ENCODE measurements around the gene STPG3. TPM values are rescaled to one million over a fixed set of nuclear protein-coding genes. Genes with fewer than 3 reads are reported as not detected.

Gene STPG3
- total and polyA plus RNA-seq, 12 donors = 0.25 to 3.1 (median 0.32) TPM; not detected in 9

GRCh38 chr9:137298401-137299202 is 47.5 kb downstream of the STPG3 start:
- peak in 2 of 7 donors; percentile 25 to 47 for DNase-seq
- H3K27ac ChIP-seq = peak overlapping the region in 1 of 5 donors; percentile 66
- H3K27me3 ChIP-seq = peaks cover 26% of the 10 kb centered on the region
- H3K4me3 ChIP-seq = peak overlapping the region in 1 of 4 donors; percentile 7
- H3K36me3 ChIP-seq (replicated peaks in 1 of 2) = no peaks in the 10 kb centered on the region
- WGBS, 4 donors = 70 to 80% (median 72%) methylated on average over 17 to 24 of the region's 24 CpGs
- H3K4me1 ChIP-seq (replicated peaks in 1 of 2) = peaks cover 3 to 28% of the 10 kb centered on the region in 2 donors
- H3K9me3 ChIP-seq (replicated peaks in 1 of 3) = no peaks in the 10 kb centered on the region
- intact Hi-C loops (cut with DNase I) = loop anchor here in 1 of 2 donors (5.0 to 10.0 kb wide), 2 partner anchors 109 to 226 kb away; no protein-coding TSS in a partner anchor
- peak in 1 of 2 donors; percentile 24 for TF ChIP-seq POLR2A (IDR thresholded peaks at IDR 0.05)
- TF ChIP-seq, protein P1, sequence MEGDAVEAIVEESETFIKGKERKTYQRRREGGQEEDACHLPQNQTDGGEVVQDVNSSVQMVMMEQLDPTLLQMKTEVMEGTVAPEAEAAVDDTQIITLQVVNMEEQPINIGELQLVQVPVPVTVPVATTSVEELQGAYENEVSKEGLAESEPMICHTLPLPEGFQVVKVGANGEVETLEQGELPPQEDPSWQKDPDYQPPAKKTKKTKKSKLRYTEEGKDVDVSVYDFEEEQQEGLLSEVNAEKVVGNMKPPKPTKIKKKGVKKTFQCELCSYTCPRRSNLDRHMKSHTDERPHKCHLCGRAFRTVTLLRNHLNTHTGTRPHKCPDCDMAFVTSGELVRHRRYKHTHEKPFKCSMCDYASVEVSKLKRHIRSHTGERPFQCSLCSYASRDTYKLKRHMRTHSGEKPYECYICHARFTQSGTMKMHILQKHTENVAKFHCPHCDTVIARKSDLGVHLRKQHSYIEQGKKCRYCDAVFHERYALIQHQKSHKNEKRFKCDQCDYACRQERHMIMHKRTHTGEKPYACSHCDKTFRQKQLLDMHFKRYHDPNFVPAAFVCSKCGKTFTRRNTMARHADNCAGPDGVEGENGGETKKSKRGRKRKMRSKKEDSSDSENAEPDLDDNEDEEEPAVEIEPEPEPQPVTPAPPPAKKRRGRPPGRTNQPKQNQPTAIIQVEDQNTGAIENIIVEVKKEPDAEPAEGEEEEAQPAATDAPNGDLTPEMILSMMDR (IDR thresholded peaks at IDR 0.05) = no peak

- Histone ChIP-seq H3K27ac (peak overlapping the region in 1 of 5 donors; percentile 66), H3K9me3 (replicated peaks in 1 of 3) (no peaks in the 10 kb centered on the region), H3K36me3 (replicated peaks in 1 of 2) (no peaks in the 10 kb centered on the region), H3K4me1 (replicated peaks in 1 of 2) (peaks cover 3 to 29% of the 10 kb centered on the region in 2 donors), H3K4me3 (peak overlapping the region in 1 of 4 donors; percentile 7), H3K27me3 (peaks cover 30% of the 10 kb centered on the region)
- TF ChIP-seq, protein P1 (IDR thresholded peaks at IDR 0.05) = no peak
- no peak for TF ChIP-seq POLR2A (IDR thresholded peaks at IDR 0.05)
- no peak for DNase-seq
- intact Hi-C loops (cut with DNase I) = loop anchor here in 1 of 2 donors (5.0 to 10.0 kb wide), 2 partner anchors 108 to 226 kb away; no protein-coding TSS in a partner anchor
- WGBS, 4 donors = 33 to 72% (median 67%) methylated on average over 1 to 10 of the region's 10 CpGs
These were observed 48.1 kb downstream of the STPG3 start for GRCh38 chr9:137299203-137299565.

DNA sequence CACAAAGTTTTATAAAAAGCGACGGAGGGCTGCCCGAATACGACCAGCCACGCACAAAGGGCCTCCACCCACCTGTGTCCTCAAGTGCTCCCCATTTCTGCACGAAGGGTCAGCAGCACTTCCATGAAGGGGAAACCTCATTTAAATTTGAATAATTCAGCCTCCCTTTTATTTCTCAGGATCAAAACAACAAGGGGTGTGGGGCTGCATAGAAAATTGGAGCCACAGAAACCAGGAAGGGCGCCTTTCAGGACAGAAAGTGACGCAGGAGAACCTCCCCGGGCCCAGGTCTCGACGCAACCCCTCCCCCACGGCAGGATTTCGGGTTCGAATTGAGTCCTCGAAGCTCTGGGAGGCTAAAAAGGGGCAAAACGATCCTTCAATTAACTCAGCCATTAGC is 48.9 kb downstream of the STPG3 start:
- Histone ChIP-seq H3K27me3 (peaks cover 29% of the 10 kb centered on the region), H3K27ac (no peak overlapping the region), H3K36me3 (replicated peaks in 1 of 2) (no peaks in the 10 kb centered on the region), H3K9me3 (replicated peaks in 1 of 3) (no peaks in the 10 kb centered on the region), H3K4me3 (no peak overlapping the region), H3K4me1 (replicated peaks in 1 of 2) (peaks cover 3 to 31% of the 10 kb centered on the region in 2 donors)
- no peak for TF ChIP-seq POLR2A (IDR thresholded peaks at IDR 0.05)
- TF ChIP-seq, protein P1 (IDR thresholded peaks at IDR 0.05) = no peak
- DNase-seq = no peak
- 45 to 57% (median 46%) methylated on average over 16 of the region's 16 CpGs for WGBS, 4 donors
- intact Hi-C loops (cut with DNase I) = loop anchor here in 1 of 2 donors (5.0 to 10.0 kb wide), 2 partner anchors 107 to 225 kb away; no protein-coding TSS in a partner anchor

DNA sequence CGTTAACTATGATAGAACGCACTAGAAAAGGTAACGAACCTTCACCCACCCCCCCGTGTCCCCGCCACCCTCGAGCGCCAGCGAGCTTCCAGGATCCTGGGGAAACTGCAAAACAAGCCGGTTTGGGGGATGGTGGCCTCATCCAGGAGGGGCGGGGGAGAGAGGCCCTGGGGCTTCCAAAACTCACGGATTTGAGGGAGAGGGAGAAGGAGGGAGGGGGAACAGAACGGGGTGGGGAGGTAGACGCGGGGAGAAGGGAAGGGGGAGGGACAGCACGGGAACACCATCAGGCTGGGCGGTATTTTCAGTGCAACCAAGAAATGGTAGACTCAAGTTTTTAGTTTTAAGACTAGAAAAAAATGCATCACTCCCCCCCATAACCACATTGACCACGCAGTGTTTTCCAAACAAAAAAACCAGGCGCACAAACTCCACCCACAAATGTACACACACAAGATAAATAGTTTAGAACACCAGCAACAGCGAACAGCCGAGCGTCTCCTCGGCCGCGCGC is 49.5 kb downstream of the STPG3 start:
- H3K27ac ChIP-seq = peak overlapping the region in 1 of 5 donors; percentile 57
- 4 to 5% (median 5%) methylated on average over 18 to 25 of the region's 25 CpGs for WGBS, 4 donors

More for the DNA sequence above, 49.5 kb downstream of the STPG3 start:
- TF ChIP-seq, protein P1 (IDR thresholded peaks at IDR 0.05) = no peak
- TF ChIP-seq POLR2A (IDR thresholded peaks at IDR 0.05) = no peak
- no peak for DNase-seq
- Histone ChIP-seq H3K4me1 (replicated peaks in 1 of 2) (peaks cover 7 to 29% of the 10 kb centered on the region in 2 donors), H3K4me3 (peak overlapping the region in 1 of 4 donors; percentile 49), H3K9me3 (replicated peaks in 1 of 3) (no peaks in the 10 kb centered on the region), H3K27me3 (peaks cover 26% of the 10 kb centered on the region), H3K36me3 (replicated peaks in 1 of 2) (no peaks in the 10 kb centered on the region)
- intact Hi-C loops (cut with DNase I) = no loop called here

All from adrenal gland (tissue), 12 donors.